Measurements from ENCODE around the gene MAML3.

MAML3 gene

DNA sequence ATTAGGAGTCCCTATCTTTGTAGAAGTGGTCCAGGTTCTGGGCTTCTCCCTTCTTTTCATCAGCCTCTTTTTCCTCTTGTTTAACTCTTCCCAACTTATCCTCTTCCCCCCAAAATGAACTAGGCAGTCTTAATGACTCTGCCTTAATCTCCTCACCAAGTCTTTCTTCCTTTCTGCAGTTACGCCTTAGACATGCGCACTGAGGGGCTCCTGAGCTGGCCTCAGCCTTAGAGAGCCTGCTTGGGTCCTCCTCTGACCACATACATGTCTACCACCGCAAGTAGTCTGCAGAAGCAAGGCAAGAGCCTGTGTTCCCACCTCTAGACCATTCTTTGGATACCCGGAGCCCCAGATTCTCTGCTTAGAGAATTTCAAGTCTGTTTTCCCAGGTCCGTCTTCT is 288.4 kb downstream of the MAML3 start:
- DNase-seq (ENCODE audit: extremely low read depth, low read depth): no peak
- TF ChIP-seq, protein P1, sequence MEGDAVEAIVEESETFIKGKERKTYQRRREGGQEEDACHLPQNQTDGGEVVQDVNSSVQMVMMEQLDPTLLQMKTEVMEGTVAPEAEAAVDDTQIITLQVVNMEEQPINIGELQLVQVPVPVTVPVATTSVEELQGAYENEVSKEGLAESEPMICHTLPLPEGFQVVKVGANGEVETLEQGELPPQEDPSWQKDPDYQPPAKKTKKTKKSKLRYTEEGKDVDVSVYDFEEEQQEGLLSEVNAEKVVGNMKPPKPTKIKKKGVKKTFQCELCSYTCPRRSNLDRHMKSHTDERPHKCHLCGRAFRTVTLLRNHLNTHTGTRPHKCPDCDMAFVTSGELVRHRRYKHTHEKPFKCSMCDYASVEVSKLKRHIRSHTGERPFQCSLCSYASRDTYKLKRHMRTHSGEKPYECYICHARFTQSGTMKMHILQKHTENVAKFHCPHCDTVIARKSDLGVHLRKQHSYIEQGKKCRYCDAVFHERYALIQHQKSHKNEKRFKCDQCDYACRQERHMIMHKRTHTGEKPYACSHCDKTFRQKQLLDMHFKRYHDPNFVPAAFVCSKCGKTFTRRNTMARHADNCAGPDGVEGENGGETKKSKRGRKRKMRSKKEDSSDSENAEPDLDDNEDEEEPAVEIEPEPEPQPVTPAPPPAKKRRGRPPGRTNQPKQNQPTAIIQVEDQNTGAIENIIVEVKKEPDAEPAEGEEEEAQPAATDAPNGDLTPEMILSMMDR (IDR thresholded peaks at IDR 0.05; ENCODE audit: low read depth, low read length, missing control alignments): no peak
- no peak overlapping the region for H3K4me3 ChIP-seq (replicated peaks; ENCODE audit: low read depth, low read length)

- H3K4me3 ChIP-seq (replicated peaks; ENCODE audit: low read depth, low read length): no peak overlapping the region
- DNase-seq (ENCODE audit: extremely low read depth, low read depth): no peak
- TF ChIP-seq, protein P1 (IDR thresholded peaks at IDR 0.05; ENCODE audit: low read depth, low read length, missing control alignments): no peak
These were observed 290.5 kb downstream of the MAML3 start for GRCh38 chr4:139863531-139863930.

- TF ChIP-seq, protein P1 (IDR thresholded peaks at IDR 0.05; ENCODE audit: low read depth, low read length, missing control alignments): no peak
- DNase-seq (ENCODE audit: extremely low read depth, low read depth): no peak
These were observed 292.5 kb downstream of the MAML3 start for GRCh38 chr4:139861471-139861870.

GRCh38 chr4:139860435-139861024 is 293.5 kb downstream of the MAML3 start:
- TF ChIP-seq, protein P1 (IDR thresholded peaks at IDR 0.05; ENCODE audit: low read depth, low read length, missing control alignments): no peak
- H3K4me3 ChIP-seq (replicated peaks; ENCODE audit: low read depth, low read length): no peak overlapping the region
- DNase-seq (ENCODE audit: extremely low read depth, low read depth): no peak

More at GRCh38 chr4:139861471-139861870, 292.5 kb downstream of the MAML3 start:
- H3K4me3 ChIP-seq (replicated peaks; ENCODE audit: low read depth, low read length): no peak overlapping the region

- no peak for DNase-seq (ENCODE audit: extremely low read depth, low read depth)
- no peak overlapping the region for H3K4me3 ChIP-seq (replicated peaks; ENCODE audit: low read depth, low read length)
- TF ChIP-seq, protein P1 (IDR thresholded peaks at IDR 0.05; ENCODE audit: low read depth, low read length, missing control alignments): no peak
These were observed 294.1 kb downstream of the MAML3 start for GRCh38 chr4:139859876-139860275.

DNA sequence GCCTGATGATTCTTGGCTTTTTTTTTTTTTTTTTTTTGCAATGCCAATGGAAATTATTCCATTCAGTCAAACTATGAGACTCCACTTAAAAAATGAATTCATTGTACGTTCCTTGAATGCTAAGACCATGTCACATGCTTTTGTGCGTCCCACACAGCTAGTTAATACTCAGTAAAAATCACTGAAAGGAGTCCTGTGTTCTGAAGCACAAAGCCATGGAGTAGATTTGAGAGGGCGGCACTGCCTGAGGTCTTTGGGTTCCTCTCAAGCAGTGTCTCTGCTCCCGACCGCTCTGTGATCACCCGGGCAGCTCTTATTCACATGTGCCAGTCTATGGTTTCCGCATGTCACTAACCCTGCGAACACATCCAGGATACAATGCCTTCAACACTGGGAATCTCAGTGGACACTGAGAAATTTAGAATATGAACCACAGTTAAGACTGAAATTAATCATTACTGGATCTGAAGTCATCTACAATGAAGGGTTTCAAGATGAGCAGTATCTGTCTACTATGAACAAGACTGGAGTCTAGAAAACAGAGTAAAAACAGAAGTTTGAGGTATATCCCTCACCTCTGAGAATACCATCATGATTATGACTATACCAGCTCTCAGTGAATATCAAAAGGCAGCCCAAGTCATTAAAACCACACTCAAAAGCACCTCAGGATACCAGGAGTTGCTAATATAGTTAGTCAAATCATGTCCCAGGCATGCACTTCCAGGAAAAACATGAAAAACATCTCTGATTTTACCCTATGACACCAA is 295.4 kb downstream of the MAML3 start:
- DNase-seq (ENCODE audit: extremely low read depth, low read depth): no peak
- TF ChIP-seq, protein P1 (IDR thresholded peaks at IDR 0.05; ENCODE audit: low read depth, low read length, missing control alignments): no peak

More for the DNA sequence above, 295.4 kb downstream of the MAML3 start:
- H3K4me3 ChIP-seq (replicated peaks; ENCODE audit: low read depth, low read length): no peak overlapping the region

Measured in HFF-Myc (cell line).